Stimulated activated CD4-positive, alpha-beta T cell treated with anti-CD3 and anti-CD28 coated beads, Interleukin-2, amount 100 ng/mL, for 48 hours (primary cell): ENCODE data around the gene OXLD1.
"Not testable (repeated sequence)": the region's sequence is repeated elsewhere in the genome, so short reads cannot be mapped to it uniquely, and the experiment has no call there.

Experiments
- DNase-seq, 2 donors: peaks; one replicate each; pipeline ENCODE4 v3.0.0-alpha.2; 2020

The OXLD1 gene

GRCh38 chr17:81648707-81649085 lies 17.7 kb downstream of the OXLD1 start:
- no peak for DNase-seq

GRCh38 chr17:81648013-81648706 lies 18.2 kb downstream of the OXLD1 start:
- DNase-seq, result no peak

DNA sequence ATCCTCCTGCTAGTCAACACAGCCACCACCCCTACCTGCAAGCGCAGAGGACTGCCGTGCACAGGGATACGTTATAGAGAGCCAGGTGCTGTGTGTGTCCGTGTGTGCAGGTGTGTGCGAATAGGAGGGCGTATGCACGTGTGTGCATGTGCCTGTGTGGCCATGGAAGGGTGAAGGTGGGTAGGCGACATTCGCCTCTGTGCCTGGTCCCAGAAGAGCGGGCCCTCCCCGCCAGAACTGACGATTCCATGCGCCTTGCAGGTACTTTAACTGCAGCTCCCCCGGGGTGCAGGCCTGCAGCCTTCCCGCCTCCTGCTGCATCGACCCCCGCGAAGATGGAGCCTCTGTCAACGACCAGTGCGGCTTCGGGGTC lies 18.8 kb downstream of the OXLD1 start:
- DNase-seq, result no peak

DNA sequence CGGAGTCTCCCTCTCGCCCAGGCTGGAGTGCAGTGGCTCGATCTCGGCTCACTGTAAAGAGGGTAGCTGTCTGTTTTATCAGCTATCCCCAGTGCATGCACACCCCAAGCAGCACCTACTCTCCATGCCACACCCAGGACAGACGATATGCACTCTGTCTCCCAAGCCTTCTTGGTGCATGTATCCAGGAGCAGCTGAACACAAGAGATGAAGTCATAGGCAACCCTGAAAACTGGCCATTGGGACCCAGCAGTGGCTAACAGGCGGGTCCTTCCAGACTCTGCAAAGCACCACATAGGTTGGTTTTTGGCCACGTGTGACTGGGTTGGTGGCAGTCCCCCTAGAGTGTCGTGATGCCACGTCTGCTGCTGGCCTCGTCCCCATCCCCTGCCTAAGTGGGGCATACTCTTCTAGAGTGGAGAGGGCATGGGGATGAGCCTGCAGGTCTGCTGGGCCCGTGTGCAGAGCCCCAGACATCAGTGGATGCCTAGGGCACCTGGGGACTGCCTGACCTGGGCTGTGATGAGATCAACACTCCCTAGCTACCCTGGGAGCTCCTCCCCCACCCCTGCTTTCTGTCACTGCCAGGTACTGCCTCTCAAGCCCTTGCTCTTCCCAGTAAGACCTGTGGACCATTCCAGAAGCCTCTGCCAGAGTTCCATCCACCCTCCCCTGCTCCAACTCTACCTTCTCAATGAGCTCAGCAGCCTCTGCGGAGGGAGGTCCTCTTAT lies 19.4 kb downstream of the OXLD1 start:
- no peak for DNase-seq

- no peak for DNase-seq
Observed at GRCh38 chr17:81644976-81645952, 21.1 kb downstream of the OXLD1 start.

DNA sequence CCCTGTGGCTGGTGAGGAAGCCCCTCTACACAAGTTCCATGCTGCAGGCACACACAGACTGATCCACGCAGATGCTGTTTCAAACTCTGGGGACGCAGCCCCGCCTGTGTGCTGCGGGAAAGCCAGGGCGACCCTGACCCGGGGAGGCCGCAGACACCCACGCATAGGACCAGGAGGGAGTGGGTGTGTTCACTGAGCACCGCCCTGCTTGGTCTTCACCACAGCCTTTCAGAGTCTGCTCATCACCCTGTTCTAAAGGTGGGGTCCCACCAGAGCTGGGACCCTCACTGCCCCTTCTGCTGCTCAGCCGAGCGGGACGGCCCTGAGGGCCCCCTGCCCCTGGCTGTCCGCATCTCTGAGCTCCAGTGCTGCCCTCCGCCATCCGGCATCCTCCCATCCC lies 21.9 kb downstream of the OXLD1 start:
- DNase-seq, result no peak

DNA sequence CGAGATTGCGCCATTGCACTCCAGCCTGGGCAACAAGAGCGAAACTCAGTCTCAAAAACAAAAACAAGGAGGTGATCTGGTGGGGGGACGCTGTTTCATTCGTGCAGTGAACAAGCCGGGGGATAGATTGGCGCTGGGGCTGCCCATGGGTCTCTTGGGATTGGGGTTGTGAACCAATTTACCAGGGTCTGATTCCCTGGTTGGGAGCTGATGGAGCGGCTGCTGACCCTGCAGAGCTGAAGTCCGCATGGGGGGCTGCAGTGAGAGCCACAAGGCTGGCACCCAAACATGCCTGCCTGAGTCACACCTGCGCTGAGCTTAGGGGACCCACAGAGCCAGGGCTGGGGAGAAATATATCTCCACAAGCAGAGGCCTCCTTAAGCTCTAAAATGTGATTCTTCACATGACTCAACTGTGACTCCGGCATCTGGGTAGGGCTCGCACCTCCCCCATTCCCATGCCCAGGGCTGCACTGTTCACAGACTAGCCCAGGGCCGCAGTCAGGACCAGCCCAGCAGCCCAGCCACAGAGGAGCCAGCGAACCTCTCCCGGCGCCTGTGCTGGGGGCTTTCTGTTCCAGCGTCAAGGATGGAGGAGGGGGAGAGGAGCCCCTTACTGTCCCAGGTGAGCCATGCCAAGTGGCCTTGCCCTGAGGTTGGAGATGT lies 24.4 kb downstream of the OXLD1 start:
- no peak for DNase-seq

DNA sequence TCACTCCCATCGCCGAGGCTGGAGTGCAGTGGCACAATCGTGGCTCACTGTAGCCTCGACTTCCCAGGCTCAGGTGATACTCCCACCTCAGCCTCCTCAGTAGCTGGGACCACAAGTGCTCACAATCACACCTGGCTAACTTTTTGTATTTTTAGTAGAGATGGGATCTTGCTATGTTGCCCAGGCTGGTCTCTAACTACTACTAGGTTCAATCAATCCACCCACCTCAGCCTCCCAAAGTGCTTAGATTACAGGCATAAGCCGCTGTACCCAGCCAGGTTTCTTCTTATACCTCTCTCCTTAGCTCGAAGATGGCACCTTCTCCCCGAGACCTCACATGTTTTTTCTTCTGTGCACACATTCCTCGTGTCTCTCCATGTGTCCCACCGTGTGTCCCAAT lies 26.4 kb downstream of the OXLD1 start:
- no peak for DNase-seq

- DNase-seq, result no peak
Observed at GRCh38 chr17:81638683-81639082, 27.7 kb downstream of the OXLD1 start.

- peak; percentile 83 to 92 for DNase-seq
Observed at GRCh38 chr17:81636505-81637288, 29.7 kb downstream of the OXLD1 start, which contains the start of the genes NPLOC4 and TSPAN10. NPLOC4 (minus strand) TSS chr17:81637112; CDS start chr17:81636930, 182 bp downstream. TSPAN10 (plus strand) TSS chr17:81637196; CDS start chr17:81642413, 5,217 bp downstream.

- DNase-seq, result no peak
Observed at GRCh38 chr17:81635973-81636504, 30.4 kb downstream of the OXLD1 start.

GRCh38 chr17:81635431-81635830 lies 31.0 kb downstream of the OXLD1 start:
- no peak for DNase-seq

- no peak for DNase-seq
Observed at GRCh38 chr17:81631482-81631881, 34.9 kb downstream of the OXLD1 start.

DNA sequence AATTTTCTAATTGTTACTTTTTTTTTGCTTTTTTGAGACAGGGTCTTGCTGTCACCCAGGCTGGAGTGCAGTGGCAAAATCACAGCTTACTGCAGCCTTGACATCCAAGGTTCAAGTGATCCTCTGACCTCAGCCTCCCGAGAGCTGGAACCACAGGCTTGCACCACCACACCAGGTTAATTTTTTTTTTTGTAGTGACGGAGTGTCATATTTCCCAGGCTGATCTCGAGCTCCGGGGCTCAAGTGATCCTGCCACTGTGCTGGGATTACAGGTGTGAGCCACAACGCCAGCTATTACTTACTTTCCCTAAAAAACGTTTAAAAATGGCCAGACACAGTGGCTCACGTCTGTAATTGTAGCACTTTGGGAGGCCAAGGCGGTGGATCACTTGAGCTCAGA lies 36.1 kb downstream of the OXLD1 start:
- DNase-seq, result no peak

GRCh38 chr17:81621494-81622130 lies 44.8 kb downstream of the OXLD1 start:
- no peak for DNase-seq

- DNase-seq, result not testable (repeated sequence)
Observed at GRCh38 chr17:81618307-81618706, 48.1 kb downstream of the OXLD1 start.

DNA sequence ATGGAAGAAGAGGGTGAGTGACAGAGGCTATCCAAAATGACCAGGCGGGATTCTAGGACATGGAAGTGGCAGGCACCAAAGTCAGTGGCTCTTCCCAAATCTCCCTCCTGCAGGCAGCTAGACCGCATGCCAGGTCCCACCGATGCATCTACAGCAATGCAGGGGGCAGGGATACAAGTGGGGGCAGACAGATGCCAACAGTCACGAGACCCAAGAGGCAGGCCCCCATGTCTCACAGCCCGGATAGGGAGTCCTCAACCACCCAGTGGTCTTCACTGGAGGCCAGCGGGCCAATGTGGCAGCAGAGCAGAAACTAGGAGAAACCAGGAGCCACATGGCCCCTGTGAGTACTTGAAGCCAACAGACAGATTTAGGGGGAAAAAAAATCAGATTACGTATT lies 49.5 kb downstream of the OXLD1 start:
- no peak for DNase-seq

GRCh38 chr17:81615401-81615930 lies 50.9 kb downstream of the OXLD1 start:
- no peak for DNase-seq
